Testis (tissue), 3 donors: Measurements from ENCODE around the gene COPS9. TPM values are rescaled to one million over a fixed set of nuclear protein-coding genes. Genes with fewer than 3 reads are reported as not detected.

Experiments
- DNase-seq: peaks from one replicate; pipeline ENCODE4 v3.0.0-alpha.2; 2019
- H3K27ac ChIP-seq, 2 donors: fragments of 200-600 bp; sonication (generic); one replicate each; pipeline ENCODE4 v1.5.1; 2019
- H3K27me3 ChIP-seq: fragments of 200-600 bp; sonication (generic); one replicate; pipeline ENCODE4 v1.5.1; 2019
- H3K36me3 ChIP-seq: fragments of 200-600 bp; sonication (generic); one replicate; pipeline ENCODE4 v1.5.1; 2017; ENCODE audit warnings: low read depth; ENCODE audit errors: missing control alignments
- H3K4me1 ChIP-seq: fragments of 200-600 bp; sonication (generic); one replicate; pipeline ENCODE4 v1.5.1; 2019
- H3K4me3 ChIP-seq, 2 donors: fragments of 200-600 bp; sonication (generic); one replicate each; pipeline ENCODE4 v1.5.1; 2017 to 2019
- H3K9me3 ChIP-seq: fragments of 200-600 bp; sonication (generic); one replicate; pipeline ENCODE4 v1.5.1; 2017
- POLR2A ChIP-seq: fragments of 450-650 bp; IDR thresholded peaks from one replicate; pipeline ENCODE4 v1.6.1; 2017; ENCODE audit warnings: antibody characterized with exemption, mild to moderate bottlenecking, moderate library complexity
- WGBS, 2 donors: methylation state at CpG; one replicate each; pipeline ENCODE4 v1.1.5; 2018; 5-methylcytosine and 5-hydroxymethylcytosine counted together
- intact Hi-C: fragments of 100-400 bp; cut with DNase I; formaldehyde crosslinking; loops from one replicate; pipeline ENCODE4 v1.15.1; 2023; ENCODE audit warnings: low total_unique reads
- polyA plus RNA-seq: library from polyadenylated mRNA; stranded (reverse); fragments of 350-450 nt; fragmentation: Illumina TruSeq; extraction: RNeasy Lipid Tissue Mini Kit (QIAGEN cat#74804); gene quantifications from one replicate; pipeline ENCODE4 v1.2.3, GENCODE V29; 2014; ENCODE audit warnings: low read depth, low replicate concordance; ENCODE audit not compliant: insufficient read depth
- total RNA-seq, 2 donors: library from RNA; depleted of rRNA; stranded (reverse); fragments of >200 nt; gene quantifications; one replicate each; pipeline ENCODE4 v1.2.3, GENCODE V29; 2016
- TF ChIP-seq, protein P1 (sequence below), 3 experiments: fragments of 450-650 bp in 2 of 3; fragments of 200-600 bp in 1 of 3; sonication (generic) in 1 of 3; IDR thresholded peaks; one replicate each; pipeline ENCODE4 v1.5.1; 2016 to 2019; ENCODE audit warnings: antibody characterized with exemption in 3 of 3, mild to moderate bottlenecking in 2 of 3, moderate library complexity in 1 of 3

The COPS9 gene
- total and polyA plus RNA-seq, 3 donors from 2014 or later = 167 to 201 (median 170) TPM

DNA sequence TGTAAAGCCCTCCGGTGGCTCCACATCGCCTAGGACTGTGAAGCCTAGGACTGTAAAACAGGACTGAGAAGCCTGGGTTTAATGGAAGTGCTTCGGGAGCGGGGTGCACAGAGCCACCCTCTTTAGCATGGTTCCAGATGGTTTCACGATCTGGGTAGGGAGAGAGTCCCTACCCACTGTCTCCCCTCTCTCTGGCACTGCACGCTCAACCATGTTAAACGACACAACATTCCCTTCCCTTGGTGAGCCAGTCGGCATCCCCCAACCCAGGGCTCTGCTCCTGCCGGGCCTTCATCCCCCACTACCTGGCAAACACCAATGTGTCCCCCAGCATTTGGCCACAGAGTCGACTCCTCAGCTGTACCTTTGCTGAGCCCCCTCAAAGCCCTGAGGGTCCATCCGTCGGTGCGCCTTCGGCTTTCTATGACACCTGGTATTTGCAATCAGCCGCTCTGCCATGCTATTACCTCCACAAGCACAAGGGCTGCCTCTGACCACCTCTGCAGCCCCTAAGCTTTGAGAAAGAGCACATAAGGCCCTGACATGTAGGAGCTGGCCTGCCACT is 1.1 kb downstream of the COPS9 start:
- no peak for TF ChIP-seq POLR2A
- TF ChIP-seq, protein P1, sequence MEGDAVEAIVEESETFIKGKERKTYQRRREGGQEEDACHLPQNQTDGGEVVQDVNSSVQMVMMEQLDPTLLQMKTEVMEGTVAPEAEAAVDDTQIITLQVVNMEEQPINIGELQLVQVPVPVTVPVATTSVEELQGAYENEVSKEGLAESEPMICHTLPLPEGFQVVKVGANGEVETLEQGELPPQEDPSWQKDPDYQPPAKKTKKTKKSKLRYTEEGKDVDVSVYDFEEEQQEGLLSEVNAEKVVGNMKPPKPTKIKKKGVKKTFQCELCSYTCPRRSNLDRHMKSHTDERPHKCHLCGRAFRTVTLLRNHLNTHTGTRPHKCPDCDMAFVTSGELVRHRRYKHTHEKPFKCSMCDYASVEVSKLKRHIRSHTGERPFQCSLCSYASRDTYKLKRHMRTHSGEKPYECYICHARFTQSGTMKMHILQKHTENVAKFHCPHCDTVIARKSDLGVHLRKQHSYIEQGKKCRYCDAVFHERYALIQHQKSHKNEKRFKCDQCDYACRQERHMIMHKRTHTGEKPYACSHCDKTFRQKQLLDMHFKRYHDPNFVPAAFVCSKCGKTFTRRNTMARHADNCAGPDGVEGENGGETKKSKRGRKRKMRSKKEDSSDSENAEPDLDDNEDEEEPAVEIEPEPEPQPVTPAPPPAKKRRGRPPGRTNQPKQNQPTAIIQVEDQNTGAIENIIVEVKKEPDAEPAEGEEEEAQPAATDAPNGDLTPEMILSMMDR (IDR thresholded peaks at IDR 0.05) = no peak
- H3K4me1 ChIP-seq = peaks cover 12% of the 10 kb centered on the region
- H3K4me3 ChIP-seq = peak overlapping the region; percentile 97 to 100
- H3K27ac ChIP-seq = no peak overlapping the region
- H3K27me3 ChIP-seq = no peaks in the 10 kb centered on the region
- peak; percentile 6 for DNase-seq
- H3K36me3 ChIP-seq = no peaks in the 10 kb centered on the region
- intact Hi-C loops = no loop called here
- WGBS, 2 donors = 62 to 68% methylated on average over 15 of the region's 15 CpGs
- H3K9me3 ChIP-seq = no peaks in the 10 kb centered on the region

DNA sequence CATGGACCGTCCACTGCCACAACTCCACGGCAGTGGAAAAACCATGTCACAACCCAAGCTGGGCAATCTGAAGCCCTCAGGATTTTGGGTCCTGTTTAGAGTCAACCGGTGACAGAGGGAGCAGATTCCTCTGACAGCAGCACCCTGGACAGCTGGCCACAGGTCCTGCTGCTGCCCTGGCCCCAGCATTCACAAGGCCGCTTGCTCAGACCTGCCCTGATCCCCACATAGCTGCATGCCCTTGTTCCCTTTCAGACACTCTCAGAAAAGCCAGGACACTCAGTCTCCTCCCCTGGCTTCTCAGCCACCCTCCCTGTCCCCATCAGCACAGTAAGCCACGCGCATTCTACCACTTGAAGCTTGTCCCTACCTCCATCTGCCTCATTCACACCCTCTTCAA is 1.6 kb downstream of the COPS9 start:
- H3K4me3 ChIP-seq = no peak overlapping the region
- H3K27me3 ChIP-seq = no peaks in the 10 kb centered on the region
- H3K27ac ChIP-seq = no peak overlapping the region
- H3K4me1 ChIP-seq = peaks cover 12% of the 10 kb centered on the region
- intact Hi-C loops = no loop called here
- no peaks in the 10 kb centered on the region for H3K9me3 ChIP-seq
- no peaks in the 10 kb centered on the region for H3K36me3 ChIP-seq
- TF ChIP-seq, protein P1 (IDR thresholded peaks at IDR 0.05) = no peak
- TF ChIP-seq POLR2A = no peak
- WGBS, 2 donors = 89 to 94% methylated on average over 4 to 6 of the region's 6 CpGs
- peak; percentile 9 for DNase-seq

DNA sequence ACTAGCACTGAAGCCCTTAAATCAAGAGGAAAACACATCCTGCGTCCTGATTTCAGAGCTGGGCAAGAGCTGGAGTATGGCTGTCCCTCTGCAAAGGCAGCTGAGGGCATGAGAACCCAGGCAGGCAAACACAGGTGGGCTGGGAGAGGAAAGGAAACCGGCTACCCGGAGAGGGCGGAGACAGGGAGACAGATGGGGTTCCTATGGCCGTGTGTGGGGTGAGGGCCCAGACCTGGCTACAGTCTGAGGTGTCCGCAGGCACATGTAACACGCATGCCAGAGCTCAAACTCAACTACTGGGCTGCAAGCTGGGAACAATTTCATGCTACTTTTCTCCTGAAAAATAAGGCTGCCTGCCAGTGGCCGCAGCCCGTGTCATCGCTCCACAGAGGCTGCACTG is 2.7 kb downstream of the COPS9 start:
- WGBS, 2 donors = 88 to 93% methylated on average over 10 of the region's 10 CpGs
- intact Hi-C loops = no loop called here

DNA sequence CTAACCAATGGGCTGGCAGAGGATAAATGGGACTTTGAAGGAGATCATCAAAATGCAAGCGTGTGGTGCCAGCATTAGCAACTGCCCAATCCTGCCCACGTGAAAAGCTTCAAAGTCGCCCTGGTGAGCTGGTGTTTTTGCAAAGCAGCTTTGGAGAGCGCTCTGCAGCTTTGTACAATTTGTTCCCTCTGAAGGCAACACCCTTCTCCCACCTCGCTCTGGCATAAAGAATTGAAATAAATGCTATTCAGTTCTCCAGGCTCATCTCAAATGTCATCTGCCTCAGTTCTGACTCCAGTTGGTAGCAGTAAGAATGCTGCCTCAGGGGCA is 3.5 kb downstream of the COPS9 start:
- Histone ChIP-seq H3K27me3 (no peaks in the 10 kb centered on the region), H3K9me3 (no peaks in the 10 kb centered on the region), H3K4me3 (no peak overlapping the region), H3K27ac (no peak overlapping the region), H3K36me3 (no peaks in the 10 kb centered on the region), H3K4me1 (peaks cover 12% of the 10 kb centered on the region)
- DNase-seq = no peak
- TF ChIP-seq POLR2A = no peak
- TF ChIP-seq, protein P1 (IDR thresholded peaks at IDR 0.05) = no peak
- 77 to 87% methylated on average over 5 of the region's 5 CpGs for WGBS, 2 donors
- intact Hi-C loops = no loop called here

More for the DNA sequence above, 2.7 kb downstream of the COPS9 start:
- peak; percentile 10 for DNase-seq
- H3K27me3 ChIP-seq = no peaks in the 10 kb centered on the region
- H3K27ac ChIP-seq = no peak overlapping the region
- no peak overlapping the region for H3K4me3 ChIP-seq
- no peaks in the 10 kb centered on the region for H3K36me3 ChIP-seq
- H3K4me1 ChIP-seq = peaks cover 12% of the 10 kb centered on the region
- H3K9me3 ChIP-seq = no peaks in the 10 kb centered on the region
- no peak for TF ChIP-seq POLR2A
- TF ChIP-seq, protein P1 (IDR thresholded peaks at IDR 0.05) = no peak

DNA sequence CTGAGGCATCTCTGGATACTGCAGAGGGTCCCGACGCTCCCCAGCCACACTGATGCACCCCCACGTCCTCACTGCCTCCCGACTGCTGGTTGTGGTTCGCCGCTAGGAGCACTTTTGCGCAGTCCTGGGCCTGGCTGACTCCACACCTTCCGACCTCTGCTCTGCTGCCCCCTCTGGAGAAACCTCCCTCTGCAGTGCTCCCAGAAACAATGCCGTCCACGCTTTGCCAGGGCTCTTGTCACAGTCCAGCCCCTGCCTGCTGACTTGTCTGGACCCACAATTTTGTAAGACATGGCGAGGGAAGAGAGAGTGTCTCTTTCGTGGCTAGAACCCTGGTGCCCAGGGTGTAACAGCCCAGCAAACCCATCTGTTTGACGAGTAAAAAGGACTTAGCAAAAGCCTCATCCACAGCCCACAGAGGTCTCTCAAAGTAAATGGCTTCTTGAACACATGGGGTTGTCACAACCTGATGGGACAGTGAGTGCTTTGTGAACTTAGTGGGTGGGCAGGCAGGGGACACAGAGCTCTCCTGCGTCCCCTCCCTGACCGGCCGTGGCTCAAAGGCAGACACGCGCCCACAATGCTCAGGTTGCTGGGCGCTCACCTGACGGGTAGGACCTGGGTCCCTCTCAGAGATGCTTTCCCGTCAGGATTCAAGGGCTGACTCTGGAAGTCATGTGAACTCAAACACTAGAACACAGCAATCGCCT is 4.0 kb downstream of the COPS9 start:
- H3K4me3 ChIP-seq = no peak overlapping the region
- H3K27me3 ChIP-seq = no peaks in the 10 kb centered on the region
- peak; percentile 9 for DNase-seq
- no peak overlapping the region for H3K27ac ChIP-seq
- H3K9me3 ChIP-seq = no peaks in the 10 kb centered on the region
- 93 to 96% methylated on average over 22 of the region's 22 CpGs for WGBS, 2 donors
- intact Hi-C loops = no loop called here
- TF ChIP-seq POLR2A = no peak
- TF ChIP-seq, protein P1 (IDR thresholded peaks at IDR 0.05) = no peak
- no peaks in the 10 kb centered on the region for H3K36me3 ChIP-seq
- peaks cover 12% of the 10 kb centered on the region for H3K4me1 ChIP-seq
